ENCODE results near the gene ZNF530.

- no peak for TF ChIP-seq CTBP1 (IDR thresholded peaks at IDR 0.05; ENCODE audit: borderline replicate concordance)
- no peak for TF ChIP-seq ARNT (IDR thresholded peaks at IDR 0.05)
- no peak for TF ChIP-seq ELF4 (IDR thresholded peaks at IDR 0.05)
- no peak for TF ChIP-seq PKNOX1 (IDR thresholded peaks at IDR 0.05)
- TF ChIP-seq FOXA1 (IDR thresholded peaks at IDR 0.05): no peak
These were observed 316 bp upstream of the ZNF530 start for GRCh38 chr19:57599377-57599760.

Data from HEK293T (cell line).